Cardiac muscle cell (in vitro differentiated cells and primary cell): ENCODE measurements around the gene SLC6A4. TPM values are rescaled to one million over a fixed set of nuclear protein-coding genes. Genes with fewer than 3 reads are reported as not detected.

Experiments
- DNase-seq, 2 donors: peaks; one replicate each; pipeline versions ENCODE4 v3.0.0 to v3.0.0-alpha.2; 2010 to 2017; ENCODE audit warnings: low read depth in 1 of 2, low spot score in 1 of 2
- H3K27ac ChIP-seq: fragments of 200-600 bp; sonication (generic); 2 replicates; pipeline ENCODE4 v1.5.1; 2016
- H3K27me3 ChIP-seq: fragments of 200-600 bp; sonication (generic); 2 replicates; pipeline ENCODE4 v1.6.0; 2016; ENCODE audit warnings: control low read depth
- H3K36me3 ChIP-seq: fragments of 200-600 bp; sonication (generic); 2 replicates; pipeline ENCODE4 v1.5.1; 2016; ENCODE audit warnings: control low read depth
- H3K4me1 ChIP-seq: fragments of 200-600 bp; sonication (generic); 2 replicates; pipeline ENCODE4 v1.8.1; 2017; ENCODE audit warnings: low read depth, mild to moderate bottlenecking, mixed run types
- H3K4me3 ChIP-seq: fragments of 200-600 bp; sonication (generic); 2 replicates; pipeline ENCODE4 v1.5.1; 2016; ENCODE audit warnings: mild to moderate bottlenecking
- H3K9me3 ChIP-seq: fragments of 200-600 bp; sonication (generic); 2 replicates; pipeline ENCODE4 v1.5.1; 2017; ENCODE audit warnings: low read depth, mild to moderate bottlenecking, control low read depth
- polyA plus RNA-seq: library from polyadenylated mRNA; unstranded; fragments of >200 nt; fragmentation: Nextera tagmentation; extraction: Ambion mirVana; gene quantifications from 2 replicates; pipeline ENCODE4 v1.2.1, GENCODE V29; 2016
- total RNA-seq: library from RNA; depleted of rRNA; stranded (reverse); fragments of >200 nt; gene quantifications from 2 replicates; pipeline ENCODE4 v1.2.3, GENCODE V29; 2016
- TF ChIP-seq, protein P1 (sequence below): IDR thresholded peaks from 2 replicates; pipeline ENCODE4 v1.5.1; 2012; ENCODE audit warnings: low read depth, mild to moderate bottlenecking, low read length

SLC6A4 gene
- total and polyA plus RNA-seq, 2 experiments from 2014 or later: 0.36 TPM; not detected in 1

DNA sequence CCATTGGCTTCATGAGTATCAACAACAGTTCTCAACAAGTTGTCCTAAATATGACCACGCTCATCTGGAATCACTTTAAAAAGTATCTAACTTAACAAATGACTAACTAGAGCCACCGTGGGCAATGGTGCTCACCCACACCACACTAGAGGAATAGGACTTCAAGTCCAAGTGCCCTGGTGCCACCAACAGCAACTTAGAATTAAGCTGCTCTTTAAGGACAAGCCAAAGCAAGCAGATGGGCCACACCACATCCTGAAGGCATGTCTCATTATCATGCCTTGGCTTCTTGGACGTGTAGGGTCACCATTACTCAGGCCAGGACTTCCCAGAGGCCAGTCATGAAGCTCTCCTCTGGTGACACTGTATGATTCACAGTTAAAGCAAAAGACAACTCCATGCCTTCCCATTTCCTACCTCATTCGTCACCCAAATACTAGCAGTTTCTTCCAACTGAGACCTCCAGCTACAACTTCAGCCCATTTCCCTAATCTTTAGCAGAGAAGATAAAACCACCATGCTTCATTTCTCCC lies 9.4 kb upstream of the SLC6A4 start:
- H3K4me1 ChIP-seq: no peaks in the 10 kb centered on the region
- no peak for DNase-seq
- no peaks in the 10 kb centered on the region for H3K9me3 ChIP-seq
- no peak overlapping the region for H3K27ac ChIP-seq
- peaks cover 16% of the 10 kb centered on the region for H3K36me3 ChIP-seq
- no peak overlapping the region for H3K4me3 ChIP-seq
- TF ChIP-seq, protein P1, sequence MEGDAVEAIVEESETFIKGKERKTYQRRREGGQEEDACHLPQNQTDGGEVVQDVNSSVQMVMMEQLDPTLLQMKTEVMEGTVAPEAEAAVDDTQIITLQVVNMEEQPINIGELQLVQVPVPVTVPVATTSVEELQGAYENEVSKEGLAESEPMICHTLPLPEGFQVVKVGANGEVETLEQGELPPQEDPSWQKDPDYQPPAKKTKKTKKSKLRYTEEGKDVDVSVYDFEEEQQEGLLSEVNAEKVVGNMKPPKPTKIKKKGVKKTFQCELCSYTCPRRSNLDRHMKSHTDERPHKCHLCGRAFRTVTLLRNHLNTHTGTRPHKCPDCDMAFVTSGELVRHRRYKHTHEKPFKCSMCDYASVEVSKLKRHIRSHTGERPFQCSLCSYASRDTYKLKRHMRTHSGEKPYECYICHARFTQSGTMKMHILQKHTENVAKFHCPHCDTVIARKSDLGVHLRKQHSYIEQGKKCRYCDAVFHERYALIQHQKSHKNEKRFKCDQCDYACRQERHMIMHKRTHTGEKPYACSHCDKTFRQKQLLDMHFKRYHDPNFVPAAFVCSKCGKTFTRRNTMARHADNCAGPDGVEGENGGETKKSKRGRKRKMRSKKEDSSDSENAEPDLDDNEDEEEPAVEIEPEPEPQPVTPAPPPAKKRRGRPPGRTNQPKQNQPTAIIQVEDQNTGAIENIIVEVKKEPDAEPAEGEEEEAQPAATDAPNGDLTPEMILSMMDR: no peak
- H3K27me3 ChIP-seq: peaks cover 14% of the 10 kb centered on the region

DNA sequence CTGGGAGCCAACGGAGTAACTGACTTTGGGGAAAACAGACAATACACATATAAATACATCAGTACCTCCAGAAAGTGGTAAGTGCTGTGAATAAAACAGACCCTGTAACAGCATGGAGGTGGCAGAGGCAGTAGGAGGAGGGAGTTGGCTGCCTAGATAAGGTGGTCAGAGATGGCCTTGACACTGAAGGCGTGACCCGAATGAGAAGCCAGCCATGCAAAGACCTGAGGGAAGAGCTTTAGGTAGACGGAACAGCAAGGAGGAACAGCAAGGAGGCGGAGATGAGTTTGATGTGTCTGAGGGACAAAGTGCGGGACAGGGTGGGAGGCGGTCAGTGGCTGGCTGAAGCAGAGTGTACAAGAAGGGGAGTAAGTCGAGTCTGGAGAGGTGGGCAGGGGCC lies 8.1 kb upstream of the SLC6A4 start:
- TF ChIP-seq, protein P1: no peak
- peaks cover 14% of the 10 kb centered on the region for H3K36me3 ChIP-seq

DNA sequence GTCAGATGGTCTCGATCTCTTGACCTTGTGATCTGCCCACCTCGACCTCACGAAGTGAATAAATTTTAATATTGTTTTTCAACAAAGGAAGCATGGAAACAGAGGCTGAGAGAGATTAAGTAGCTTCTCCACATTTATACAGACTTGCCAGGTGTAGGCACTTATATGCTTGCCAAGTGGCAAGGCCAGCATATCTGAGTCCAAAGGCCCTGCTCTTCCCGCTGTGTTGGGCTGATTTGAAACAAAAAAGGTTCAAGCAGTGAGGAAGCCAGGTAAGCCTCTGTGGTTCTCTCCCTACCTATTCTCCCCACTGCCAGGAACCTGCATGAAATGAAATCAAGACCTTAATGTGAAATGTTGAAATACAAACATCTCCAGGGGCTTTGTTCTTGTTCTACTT lies 7.5 kb upstream of the SLC6A4 start:
- Histone ChIP-seq H3K4me1 (no peaks in the 10 kb centered on the region), H3K9me3 (no peaks in the 10 kb centered on the region), H3K27ac (no peak overlapping the region), H3K27me3 (peaks cover 33% of the 10 kb centered on the region), H3K4me3 (no peak overlapping the region), H3K36me3 (peaks cover 8% of the 10 kb centered on the region)
- no peak for DNase-seq
- TF ChIP-seq, protein P1: no peak

More for the DNA sequence above, 8.1 kb upstream of the SLC6A4 start:
- Histone ChIP-seq H3K4me3 (no peak overlapping the region), H3K9me3 (no peaks in the 10 kb centered on the region), H3K27me3 (peaks cover 27% of the 10 kb centered on the region), H3K27ac (no peak overlapping the region), H3K4me1 (no peaks in the 10 kb centered on the region)
- no peak for DNase-seq

DNA sequence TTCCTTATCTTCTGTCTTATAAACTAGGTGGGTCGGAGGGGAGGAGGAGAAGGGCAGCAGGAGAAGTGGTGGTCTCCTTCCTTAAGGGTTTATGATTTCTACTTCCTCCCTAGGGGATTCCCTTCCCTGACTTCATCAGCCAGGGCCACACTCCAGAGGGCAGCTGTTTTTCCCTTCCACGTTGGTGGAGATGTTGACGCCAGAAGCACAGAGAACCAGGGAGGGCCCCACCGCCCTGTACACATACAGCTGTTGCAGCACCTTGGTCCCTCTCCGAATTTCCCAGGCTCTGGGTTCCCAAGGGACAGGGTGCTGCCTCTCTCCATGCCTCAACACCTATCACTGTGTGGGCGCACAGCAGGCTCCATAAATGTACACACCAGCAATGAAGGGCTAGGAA lies 5.6 kb upstream of the SLC6A4 start:
- Histone ChIP-seq H3K27ac (no peak overlapping the region), H3K4me1 (no peaks in the 10 kb centered on the region), H3K4me3 (no peak overlapping the region), H3K36me3 (no peaks in the 10 kb centered on the region), H3K9me3 (no peaks in the 10 kb centered on the region), H3K27me3 (peaks cover 52% of the 10 kb centered on the region)
- DNase-seq: no peak
- TF ChIP-seq, protein P1: no peak

DNA sequence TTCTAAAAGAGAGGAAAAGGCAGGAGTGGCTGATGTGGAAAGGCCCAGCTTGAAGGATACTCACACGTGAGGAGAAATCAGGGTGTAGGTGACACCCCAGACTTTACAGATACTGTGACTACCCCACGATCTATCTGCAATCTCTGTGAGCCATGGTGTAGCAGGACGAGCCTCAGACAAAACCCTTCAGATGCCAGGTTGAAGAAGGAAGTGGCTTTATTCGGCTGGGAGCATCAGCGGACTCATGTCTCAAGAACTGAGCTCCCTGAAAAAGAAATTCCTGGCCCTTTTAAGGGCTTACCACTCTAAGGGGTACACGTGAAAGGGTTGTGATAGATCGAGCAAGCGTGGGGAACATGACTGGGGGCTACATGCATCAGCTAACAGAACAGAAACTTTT lies 4.7 kb upstream of the SLC6A4 start:
- TF ChIP-seq, protein P1: no peak

More for the DNA sequence above, 4.7 kb upstream of the SLC6A4 start:
- Histone ChIP-seq H3K4me3 (no peak overlapping the region), H3K9me3 (no peaks in the 10 kb centered on the region), H3K27ac (no peak overlapping the region), H3K4me1 (no peaks in the 10 kb centered on the region), H3K36me3 (no peaks in the 10 kb centered on the region), H3K27me3 (peaks cover 61% of the 10 kb centered on the region)
- DNase-seq: no peak
